Measurements from ENCODE around the gene TRIM6. TPM values are rescaled to one million over a fixed set of nuclear protein-coding genes. Genes with fewer than 3 reads are reported as not detected.
"Not testable (repeated sequence)": the region's sequence is repeated elsewhere in the genome, so short reads cannot be mapped to it uniquely, and the experiment has no call there.

The TRIM6 gene
- total RNA-seq, 1 experiment from 2014 or later: 4.1 TPM

GRCh38 chr11:5626196-5626595 is 29.8 kb downstream of the TRIM6 start:
- DNase-seq: no peak
- Histone ChIP-seq H3K36me3 (no peaks in the 10 kb centered on the region), H3K27me3 (no peaks in the 10 kb centered on the region), H3K4me3 (no peak overlapping the region), H3K9me3 (no peaks in the 10 kb centered on the region)

- Histone ChIP-seq H3K27me3 (no peaks in the 10 kb centered on the region), H3K4me3 (no peak overlapping the region), H3K9me3 (no peaks in the 10 kb centered on the region), H3K36me3 (no peaks in the 10 kb centered on the region)
- no peak for DNase-seq
These were observed 35.0 kb downstream of the TRIM6 start for GRCh38 chr11:5631417-5631816.

GRCh38 chr11:5631969-5632635 is 35.7 kb downstream of the TRIM6 start:
- no peak for DNase-seq
- Histone ChIP-seq H3K9me3 (no peaks in the 10 kb centered on the region), H3K27me3 (no peaks in the 10 kb centered on the region), H3K4me3 (no peak overlapping the region), H3K36me3 (no peaks in the 10 kb centered on the region)

- no peak for DNase-seq
- H3K9me3 ChIP-seq: no peaks in the 10 kb centered on the region
- no peaks in the 10 kb centered on the region for H3K36me3 ChIP-seq
- no peak overlapping the region for H3K4me3 ChIP-seq
- no peaks in the 10 kb centered on the region for H3K27me3 ChIP-seq
These were observed 43.5 kb downstream of the TRIM6 start for GRCh38 chr11:5639953-5640352.

GRCh38 chr11:5643585-5643984 is 47.1 kb downstream of the TRIM6 start:
- Histone ChIP-seq H3K27me3 (no peaks in the 10 kb centered on the region), H3K9me3 (no peaks in the 10 kb centered on the region), H3K4me3 (no peak overlapping the region), H3K36me3 (no peaks in the 10 kb centered on the region)
- no peak for DNase-seq

GRCh38 chr11:5646139-5646538 is 49.7 kb downstream of the TRIM6 start:
- Histone ChIP-seq H3K27me3 (no peaks in the 10 kb centered on the region), H3K4me3 (no peak overlapping the region), H3K9me3 (no peaks in the 10 kb centered on the region), H3K36me3 (no peaks in the 10 kb centered on the region)
- DNase-seq: no peak

- H3K9me3 ChIP-seq: no peaks in the 10 kb centered on the region; the same call in 1 of the 2 replicates
- no peaks in the 10 kb centered on the region for H3K36me3 ChIP-seq
- DNase-seq: no peak
These were observed 59.0 kb downstream of the TRIM6 start for GRCh38 chr11:5655474-5655873.

GRCh38 chr11:5656956-5657355 is 60.5 kb downstream of the TRIM6 start:
- H3K4me3 ChIP-seq, H3K27me3 ChIP-seq, DNase-seq, H3K9me3 ChIP-seq, H3K36me3 ChIP-seq: not testable (repeated sequence)

More at GRCh38 chr11:5655474-5655873, 59.0 kb downstream of the TRIM6 start:
- Histone ChIP-seq H3K27me3 (no peaks in the 10 kb centered on the region), H3K4me3 (no peak overlapping the region)

GRCh38 chr11:5658318-5658717 is 61.9 kb downstream of the TRIM6 start:
- Histone ChIP-seq H3K36me3 (no peaks in the 10 kb centered on the region), H3K9me3 (no peaks in the 10 kb centered on the region), H3K27me3 (no peaks in the 10 kb centered on the region), H3K4me3 (no peak overlapping the region)
- no peak for DNase-seq

Other genes with a start within 250 kb of the TRIM6 start
- not detected in 2 replicates for gene OR51B6, start 245.1 kb upstream of the TRIM6 start, total RNA-seq (2014; rRNA removed; shearing (Covaris generic); ENCODE audit: low replicate concordance)
- not detected in 2 replicates for gene OR51M1, start 212.8 kb upstream of the TRIM6 start, total RNA-seq (2014; rRNA removed; shearing (Covaris generic); ENCODE audit: low replicate concordance)
- gene OR51Q1, start 174.5 kb upstream of the TRIM6 start, total RNA-seq (2014; rRNA removed; shearing (Covaris generic); ENCODE audit: low replicate concordance): not detected in 2 replicates
- not detected in 2 replicates for gene OR51I1, start 155.1 kb upstream of the TRIM6 start, total RNA-seq (2014; rRNA removed; shearing (Covaris generic); ENCODE audit: low replicate concordance)
- not detected in 2 replicates for gene OR51I2, start 147.3 kb upstream of the TRIM6 start, total RNA-seq (2014; rRNA removed; shearing (Covaris generic); ENCODE audit: low replicate concordance)
- not detected in 2 replicates for gene OR52D1, start 108.0 kb upstream of the TRIM6 start, total RNA-seq (2014; rRNA removed; shearing (Covaris generic); ENCODE audit: low replicate concordance)
- gene UBQLN3, start 86.7 kb upstream of the TRIM6 start, total RNA-seq (2014; rRNA removed; shearing (Covaris generic); ENCODE audit: low replicate concordance): not detected in 2 replicates
- not detected in 2 replicates for gene UBQLNL, start 79.9 kb upstream of the TRIM6 start, total RNA-seq (2014; rRNA removed; shearing (Covaris generic); ENCODE audit: low replicate concordance)
- gene OR52H1, start 48.1 kb upstream of the TRIM6 start, total RNA-seq (2014; rRNA removed; shearing (Covaris generic); ENCODE audit: low replicate concordance): not detected in 2 replicates
- gene OR52B6, start 15.8 kb upstream of the TRIM6 start, total RNA-seq (2014; rRNA removed; shearing (Covaris generic); ENCODE audit: low replicate concordance): not detected in 2 replicates
- 10.7 and 10.8 TPM in 2 replicates for gene TRIM34, start 28.4 kb downstream of the TRIM6 start, total RNA-seq (2014; rRNA removed; shearing (Covaris generic); ENCODE audit: low replicate concordance)
- gene TRIM5, start 88.4 kb downstream of the TRIM6 start, total RNA-seq (2014; rRNA removed; shearing (Covaris generic); ENCODE audit: low replicate concordance): 29.9 and 33.9 TPM in 2 replicates
- gene TRIM22, start 93.2 kb downstream of the TRIM6 start, total RNA-seq (2014; rRNA removed; shearing (Covaris generic); ENCODE audit: low replicate concordance): 1.7 and 8.8 TPM in 2 replicates
- gene OR56B1, start 139.8 kb downstream of the TRIM6 start, total RNA-seq (2014; rRNA removed; shearing (Covaris generic); ENCODE audit: low replicate concordance): not detected in 2 replicates
- not detected in 2 replicates for gene OR52N4, start 157.6 kb downstream of the TRIM6 start, total RNA-seq (2014; rRNA removed; shearing (Covaris generic); ENCODE audit: low replicate concordance)
- not detected in 2 replicates for gene OR52N5, start 186.7 kb downstream of the TRIM6 start, total RNA-seq (2014; rRNA removed; shearing (Covaris generic); ENCODE audit: low replicate concordance)
- gene OR52N1, start 194.6 kb downstream of the TRIM6 start, total RNA-seq (2014; rRNA removed; shearing (Covaris generic); ENCODE audit: low replicate concordance): not detected in 2 replicates
- gene OR52N2, start 212.3 kb downstream of the TRIM6 start, total RNA-seq (2014; rRNA removed; shearing (Covaris generic); ENCODE audit: low replicate concordance): not detected in 2 replicates
- gene OR52E6, start 245.3 kb downstream of the TRIM6 start, total RNA-seq (2014; rRNA removed; shearing (Covaris generic); ENCODE audit: low replicate concordance): not detected in 2 replicates